ENCODE measurements around the gene SMYD3. TPM values are rescaled to one million over a fixed set of nuclear protein-coding genes. Genes with fewer than 3 reads are reported as not detected.

SMYD3 gene
- total and polyA plus RNA-seq, 2 donors (not counting 3 experiments of a cell fraction or from before 2014, with no cell fraction given), result 16.0 to 32.1 TPM

DNA sequence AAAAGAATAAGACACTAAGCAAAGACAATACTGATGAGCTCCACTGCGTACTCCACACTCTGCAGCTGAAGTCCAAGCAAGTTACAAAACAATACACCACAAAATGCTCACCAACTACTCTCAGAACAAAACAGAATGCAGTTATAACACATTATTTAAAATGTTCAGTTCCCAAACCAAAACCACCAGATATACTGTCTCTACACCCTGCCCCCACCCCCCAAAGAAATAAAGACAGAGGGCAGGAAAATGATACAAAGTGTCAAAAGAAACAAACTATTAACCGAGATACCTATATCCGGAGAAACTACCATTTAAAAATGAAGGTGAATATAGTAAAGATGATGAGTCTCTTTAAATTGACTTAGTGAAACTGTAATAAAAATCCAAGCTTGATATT lies 729.3 kb downstream of the SMYD3 start:
- Histone ChIP-seq H3K9me1 (replicated peaks; ENCODE audit: control insufficient read depth, extremely low read depth, insufficient read depth, low read length) (no peaks in the 10 kb centered on the region), H4K20me1 (replicated peaks; ENCODE audit: control insufficient read depth, extremely low read depth, insufficient read depth, low read length) (no peaks in the 10 kb centered on the region), H3K4me2 (ENCODE audit: insufficient read depth, low read length) (no peak overlapping the region), H3K36me3 (ENCODE audit: control insufficient read depth in 2 of 2, extremely low read depth in 1 of 2, insufficient read depth in 2 of 2, low read length in 2 of 2) (no peaks in the 10 kb centered on the region), H2AFZ (ENCODE audit: low read depth, low read length) (no peak overlapping the region), H3K4me3 (replicated peaks in 1 of 3; ENCODE audit: insufficient read depth in 1 of 3, low read depth in 1 of 3, low read length in 3 of 3) (no peak overlapping the region), H3K27me3 (ENCODE audit: control insufficient read depth in 2 of 2, insufficient read depth in 2 of 2, low read length in 2 of 2) (no peaks in the 10 kb centered on the region), H3K4me1 (ENCODE audit: control insufficient read depth, extremely low read depth, insufficient read depth, low read length) (no peaks in the 10 kb centered on the region), H3K79me2 (ENCODE audit: control insufficient read depth, insufficient read depth, low read length) (no peaks in the 10 kb centered on the region), H3K9me3 (replicated peaks; ENCODE audit: control insufficient read depth, insufficient read depth, low read length) (no peaks in the 10 kb centered on the region), H3K9ac (replicated peaks; ENCODE audit: extremely low read depth, insufficient read depth, low read length) (no peak overlapping the region), H3K27ac (ENCODE audit: insufficient read depth, low read depth, low read length) (no peak overlapping the region)
- dilution Hi-C loops (cut with MboI; ENCODE audit: extremely low pct_ligation_motif_present, low sequenced_read_pairs), result no loop called here
- intact Hi-C loops (cut with micrococcal nuclease), result no loop called here
- FAIRE-seq (no peak), DNase-seq (ENCODE audit: low read depth, low spot score) (no peak)
- POLR2A ChIA-PET, result no interaction called here
- TF ChIP-seq, protein P1, sequence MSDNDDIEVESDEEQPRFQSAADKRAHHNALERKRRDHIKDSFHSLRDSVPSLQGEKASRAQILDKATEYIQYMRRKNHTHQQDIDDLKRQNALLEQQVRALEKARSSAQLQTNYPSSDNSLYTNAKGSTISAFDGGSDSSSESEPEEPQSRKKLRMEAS (IDR thresholded peaks at IDR 0.05; ENCODE audit: insufficient read depth, insufficient read length), result no peak
- TF ChIP-seq POLR2A (IDR thresholded peaks at IDR 0.05; ENCODE audit: low read depth, low read length), result no peak
- TF ChIP-seq POLR2AphosphoS5 (IDR thresholded peaks at IDR 0.05; ENCODE audit: insufficient read depth, low read depth, low read length), result no peak
- no peak for TF ChIP-seq MYC (IDR thresholded peaks at IDR 0.05; ENCODE audit: low read depth, low read length)
- TF ChIP-seq JUN (IDR thresholded peaks at IDR 0.05; ENCODE audit: borderline replicate concordance, insufficient read depth, insufficient read length, low read depth), result no peak
- TF ChIP-seq EZH2 (IDR thresholded peaks at IDR 0.05; ENCODE audit: borderline replicate concordance, low read depth, low read length, severe bottlenecking), result no peak
- no peak for TF ChIP-seq CTCF (IDR thresholded peaks at IDR 0.05; ENCODE audit: extremely low read depth in 1 of 2, insufficient read depth in 1 of 2, low read depth in 1 of 2, low read length in 2 of 2)
- no peak for TF ChIP-seq FOS (IDR thresholded peaks at IDR 0.05; ENCODE audit: borderline replicate concordance, insufficient read depth, low read length)
- no peak for TF ChIP-seq GATA2 (IDR thresholded peaks at IDR 0.05; ENCODE audit: insufficient read depth, insufficient read length, low read depth, low read length)
- CTCF ChIA-PET, result interaction anchor here (0.5 kb wide), 1 partner anchor 397 kb away, joined by 3 read pairs; no protein-coding TSS in a partner anchor
- BruUV-seq (replicated peaks), result no TSS peak
